ENCODE results near the gene IL34.

DNA sequence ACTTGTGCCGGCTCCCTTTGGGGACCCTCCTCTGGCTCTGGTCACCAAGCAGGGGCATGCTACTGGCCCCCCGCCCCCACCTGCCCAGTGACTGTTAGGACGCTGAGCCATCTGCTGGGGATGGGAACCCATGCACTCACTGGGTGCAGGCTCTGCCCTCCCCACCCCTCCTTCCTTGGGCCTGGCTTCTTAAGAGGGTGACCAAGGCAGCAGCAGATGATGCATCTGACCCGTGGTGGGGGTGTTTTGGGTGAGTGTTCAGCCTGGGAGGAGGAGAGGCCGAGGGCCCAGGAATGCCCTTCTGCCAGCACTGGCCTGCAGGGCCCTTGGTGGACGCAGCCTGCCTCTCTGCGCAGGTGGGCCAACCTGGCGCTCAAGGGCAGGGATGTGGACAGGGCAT is 58.7 kb downstream of the IL34 start:
- TF ChIP-seq CTCF (IDR thresholded peaks at IDR 0.05): no peak
- no peak for TF ChIP-seq POLR2A (IDR thresholded peaks at IDR 0.05)

Measured in prostate gland (tissue), 2 donors.